Effector CD4-positive, alpha-beta T cell (primary cell): ENCODE data around the gene MED27.

ENCODE experiments used
- DNase-seq: peaks from one replicate; pipeline ENCODE4 v3.0.0-alpha.2; 2020

Gene MED27

GRCh38 chr9:131847665-131848354, 231.9 kb downstream of the MED27 start:
- DNase-seq, result no peak

GRCh38 chr9:131845305-131846298, 234.1 kb downstream of the MED27 start:
- no peak for DNase-seq

- DNase-seq, result no peak
Observed at GRCh38 chr9:131844745-131845118, 234.9 kb downstream of the MED27 start.

- DNase-seq, result no peak
Observed at GRCh38 chr9:131843989-131844744, 235.5 kb downstream of the MED27 start.

GRCh38 chr9:131841765-131842318, 237.8 kb downstream of the MED27 start:
- no peak for DNase-seq

GRCh38 chr9:131840751-131841702, 238.6 kb downstream of the MED27 start:
- DNase-seq, result no peak

GRCh38 chr9:131840220-131840619, 239.4 kb downstream of the MED27 start:
- no peak for DNase-seq

GRCh38 chr9:131839281-131840084, 240.2 kb downstream of the MED27 start:
- DNase-seq, result peak; percentile 14

- no peak for DNase-seq
Observed at GRCh38 chr9:131838530-131839280, 241.0 kb downstream of the MED27 start.

- no peak for DNase-seq
Observed at GRCh38 chr9:131837836-131838235, 241.8 kb downstream of the MED27 start.

- DNase-seq, result no peak
Observed at GRCh38 chr9:131837316-131837715, 242.4 kb downstream of the MED27 start.

- DNase-seq, result no peak
Observed at GRCh38 chr9:131836607-131837315, 242.9 kb downstream of the MED27 start.

- DNase-seq, result no peak
Observed at GRCh38 chr9:131836021-131836420, 243.6 kb downstream of the MED27 start.

- no peak for DNase-seq
Observed at GRCh38 chr9:131835151-131835910, 244.3 kb downstream of the MED27 start.

GRCh38 chr9:131834721-131835120, 244.9 kb downstream of the MED27 start:
- no peak for DNase-seq

- no peak for DNase-seq
Observed at GRCh38 chr9:131833906-131834305, 245.8 kb downstream of the MED27 start.

GRCh38 chr9:131833083-131833482, 246.6 kb downstream of the MED27 start:
- DNase-seq, result no peak

- DNase-seq, result no peak
Observed at GRCh38 chr9:131831380-131832165, 248.1 kb downstream of the MED27 start.
